HG02610 (cell line): ENCODE measurements around the gene TESMIN.

ENCODE experiments used
- ATAC-seq: cut with Tn5 transposase; IDR thresholded peaks from one replicate; pipeline ENCODE4 v1.9.1; 2021; ENCODE audit warnings: mild to moderate bottlenecking, moderate library complexity; ENCODE audit not compliant: unreplicated experiment

The TESMIN gene

DNA sequence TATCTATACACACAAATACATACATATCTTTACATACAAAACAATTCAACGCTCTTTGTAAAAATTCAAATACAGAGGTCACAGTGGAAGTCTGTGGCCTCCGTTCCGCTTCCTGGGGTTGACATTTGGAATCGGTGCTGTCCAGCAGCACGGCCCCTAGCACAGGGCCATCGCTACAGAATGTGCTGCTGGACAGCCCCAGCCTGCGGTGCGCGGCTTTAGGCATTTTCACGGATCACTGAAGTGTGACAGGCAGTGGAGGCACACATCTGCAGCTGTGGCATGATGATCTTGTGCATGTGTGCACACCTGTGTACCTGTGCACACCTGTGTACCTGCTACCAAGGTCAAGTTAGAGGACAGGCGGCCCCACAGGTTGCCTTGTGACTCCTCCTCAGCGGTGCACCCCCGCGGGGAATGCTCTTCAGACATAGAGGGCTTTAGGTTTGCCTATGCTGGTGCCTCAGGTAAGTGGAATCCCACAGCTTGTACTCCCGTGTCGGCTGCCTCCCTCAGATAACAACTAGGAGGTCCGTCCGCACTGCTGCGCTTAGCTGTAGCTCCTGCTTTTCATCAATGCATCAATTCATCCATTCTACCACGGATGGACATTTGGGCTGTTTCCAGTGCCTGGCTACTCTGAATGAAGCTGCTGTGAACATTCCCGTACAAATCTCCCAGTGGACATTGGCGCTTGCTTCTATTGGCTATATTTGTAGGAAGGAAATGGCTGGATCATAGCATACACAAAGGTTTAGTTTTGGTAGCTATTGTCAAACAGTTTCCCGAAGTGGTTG is 37.1 kb downstream of the TESMIN start:
- no peak for ATAC-seq

DNA sequence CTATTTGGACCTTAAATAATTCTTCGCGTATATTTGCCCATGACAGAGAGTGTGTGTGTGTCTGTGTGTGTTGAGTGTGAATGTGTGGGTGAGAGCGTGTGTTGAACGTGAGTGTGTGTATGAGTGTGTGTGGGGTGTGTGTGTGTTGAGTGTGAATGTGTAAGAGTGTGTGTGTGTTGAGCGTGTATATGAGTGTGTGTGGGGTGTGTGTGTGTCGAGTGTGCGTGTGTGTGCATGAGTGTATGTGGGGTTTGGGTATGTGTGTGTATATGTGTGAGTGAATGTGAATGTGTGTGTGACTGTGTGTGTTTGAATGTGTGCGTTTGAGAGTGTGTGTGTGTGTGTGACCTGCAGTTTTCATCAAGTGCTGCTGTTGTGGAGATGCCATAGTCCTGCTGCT is 40.2 kb downstream of the TESMIN start:
- no peak for ATAC-seq

DNA sequence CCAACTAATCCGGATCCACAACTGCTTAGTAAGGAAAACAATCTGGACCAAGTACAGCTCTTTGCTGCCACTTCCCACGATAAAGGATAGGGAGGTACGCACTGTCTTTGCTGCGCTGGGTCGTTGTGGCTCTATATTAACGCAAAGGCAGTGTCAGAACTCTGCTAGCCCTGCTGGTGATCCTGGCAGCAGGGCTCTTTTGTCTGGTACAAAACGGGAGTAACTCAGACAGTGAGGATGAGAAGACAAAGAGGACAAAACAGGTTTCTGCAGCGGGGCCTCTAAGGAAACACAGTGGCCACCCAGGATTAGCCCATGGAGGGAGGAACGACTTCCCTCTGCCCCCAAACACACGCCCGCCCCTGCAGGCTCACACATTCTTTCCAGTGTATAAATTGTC is 40.9 kb downstream of the TESMIN start:
- no peak for ATAC-seq

- no peak for ATAC-seq
Observed at GRCh38 chr11:68709062-68709461, 42.3 kb downstream of the TESMIN start.

- no peak for ATAC-seq
Observed at GRCh38 chr11:68707527-68707926, 43.8 kb downstream of the TESMIN start.

GRCh38 chr11:68704887-68705286 is 46.4 kb downstream of the TESMIN start:
- no peak for ATAC-seq

- no peak for ATAC-seq
Observed at GRCh38 chr11:68698993-68699392, 52.3 kb downstream of the TESMIN start.

DNA sequence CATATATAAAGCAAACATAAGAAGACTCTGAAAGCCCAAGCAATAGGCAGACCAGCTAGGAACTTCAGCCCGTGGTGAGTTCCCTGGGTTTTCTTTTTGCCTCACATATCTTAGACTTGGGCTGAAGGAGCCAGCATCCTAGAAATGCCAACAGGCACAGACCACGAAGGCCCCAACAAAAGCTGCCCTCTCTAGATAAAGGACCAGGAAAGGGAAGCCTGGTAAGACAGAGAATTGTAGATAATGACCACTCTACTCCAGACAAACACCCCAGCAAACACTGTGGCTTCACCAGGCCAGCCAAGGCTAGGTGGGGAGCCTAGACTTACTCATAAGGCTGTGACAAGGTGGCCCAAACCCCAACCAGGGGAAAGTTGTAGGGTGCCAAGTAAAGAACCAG is 55.8 kb downstream of the TESMIN start:
- no peak for ATAC-seq

- ATAC-seq = no peak
Observed at GRCh38 chr11:68694431-68695297, 56.7 kb downstream of the TESMIN start.

DNA sequence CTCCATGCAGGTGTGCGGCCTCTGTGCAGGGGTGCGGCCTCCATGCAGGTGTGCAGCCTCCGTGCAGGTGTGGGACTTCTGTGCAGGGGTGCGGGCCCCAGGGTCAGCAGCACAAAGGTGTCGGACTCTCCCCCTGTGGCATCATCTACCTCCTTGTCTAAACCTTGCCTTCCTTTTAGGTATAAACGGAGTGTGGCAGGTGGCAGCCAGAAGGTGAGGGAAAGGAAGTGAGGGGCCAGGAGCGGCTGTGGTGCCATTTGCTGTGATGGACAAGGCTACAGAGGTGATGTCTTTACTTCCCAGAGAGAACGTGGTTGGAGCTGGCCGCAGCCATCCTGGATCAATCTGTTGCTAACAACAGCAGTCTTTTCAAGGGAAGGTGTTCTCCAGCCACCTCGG is 57.8 kb downstream of the TESMIN start:
- no peak for ATAC-seq

- no peak for ATAC-seq
Observed at GRCh38 chr11:68692871-68693483, 58.3 kb downstream of the TESMIN start.

GRCh38 chr11:68692115-68692514 is 59.2 kb downstream of the TESMIN start:
- ATAC-seq = no peak

DNA sequence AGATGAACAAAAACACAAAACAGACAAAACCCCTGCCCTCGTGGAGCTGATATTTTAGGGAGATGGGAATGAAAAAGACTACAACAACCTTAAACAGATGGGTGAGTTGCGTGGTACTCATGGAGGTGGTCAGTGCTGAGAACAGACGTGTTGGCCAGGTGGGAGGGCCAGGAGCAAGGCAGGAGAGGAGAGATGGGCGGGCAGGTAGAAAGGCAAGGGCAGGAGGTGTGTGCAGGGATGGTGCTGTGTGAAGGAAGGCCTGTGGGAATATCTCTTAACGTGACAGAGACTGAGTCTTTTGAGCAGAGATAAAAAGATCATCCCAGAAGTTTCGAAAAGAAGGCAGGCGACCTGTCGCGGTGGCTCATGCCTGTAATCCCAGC is 59.9 kb downstream of the TESMIN start:
- ATAC-seq = no peak

GRCh38 chr11:68690671-68691401 is 60.5 kb downstream of the TESMIN start:
- no peak for ATAC-seq

- no peak for ATAC-seq
Observed at GRCh38 chr11:68689737-68690625, 61.3 kb downstream of the TESMIN start.

DNA sequence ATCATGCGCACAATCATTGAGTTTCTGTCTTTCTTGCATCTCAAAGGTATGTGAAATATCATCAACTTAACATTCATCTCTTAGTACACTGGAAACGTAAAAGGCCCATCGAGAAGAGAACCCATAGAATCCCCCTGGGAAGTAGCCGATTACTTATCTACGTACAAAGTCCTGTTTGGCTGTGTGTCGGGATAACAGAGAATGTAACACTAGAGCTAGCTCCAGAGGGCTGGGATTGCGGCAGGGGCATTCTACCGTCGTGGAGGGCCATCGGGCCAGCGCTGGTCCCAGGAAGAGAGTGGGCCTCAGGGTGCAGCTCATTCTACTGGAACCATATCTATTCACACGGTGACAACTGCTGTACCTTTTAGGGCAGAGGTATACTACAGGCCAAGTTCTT is 62.4 kb downstream of the TESMIN start:
- ATAC-seq = no peak

DNA sequence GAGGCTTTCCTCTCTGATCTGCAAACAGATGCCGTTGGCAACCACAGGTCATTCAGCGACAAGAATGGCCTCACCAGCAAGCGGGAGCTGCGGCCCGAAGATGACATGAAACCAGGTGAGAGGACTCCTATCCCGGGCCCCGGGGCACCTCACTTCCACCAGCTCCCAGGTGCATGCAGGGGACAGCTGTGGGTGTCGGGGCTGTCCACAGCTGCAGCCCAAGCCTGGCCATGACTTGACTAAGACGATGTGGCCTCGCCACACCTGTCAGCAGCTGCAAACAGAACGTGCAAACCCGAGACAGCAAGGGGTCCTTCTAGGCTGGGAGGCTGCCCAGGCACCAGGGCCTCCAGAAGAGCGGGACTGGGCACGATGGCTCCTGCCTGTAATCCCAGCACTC is 63.3 kb downstream of the TESMIN start:
- no peak for ATAC-seq

DNA sequence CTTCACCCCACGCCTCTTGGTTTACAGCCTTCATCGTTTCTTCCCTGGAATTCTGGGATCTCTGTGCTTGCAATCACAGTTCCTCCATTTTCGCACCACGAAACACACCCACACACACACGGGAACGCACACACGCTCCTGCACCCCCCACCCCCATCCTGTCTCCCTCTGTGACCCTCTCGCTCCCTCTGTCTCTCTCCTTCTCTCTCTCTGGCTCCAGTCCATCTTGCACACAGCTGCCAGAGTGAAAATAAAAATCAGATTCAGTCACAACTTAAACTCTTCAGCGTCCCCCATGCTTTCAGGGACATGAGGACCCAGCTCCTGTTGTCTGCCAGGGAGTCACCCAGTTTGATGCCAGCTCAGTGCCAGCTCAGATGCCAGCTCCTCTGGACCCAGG is 64.0 kb downstream of the TESMIN start:
- ATAC-seq = no peak

- no peak for ATAC-seq
Observed at GRCh38 chr11:68686486-68686885, 64.8 kb downstream of the TESMIN start.
